ENCODE data around the gene BTBD3.

Gene BTBD3

GRCh38 chr20:11966186-11966585 lies 48.5 kb downstream of the BTBD3 start:
- DNase-seq (ENCODE audit: low read depth in 2 of 2) = no peak

- DNase-seq (ENCODE audit: low read depth in 2 of 2) = no peak
Observed at GRCh38 chr20:11970243-11970836, 52.6 kb downstream of the BTBD3 start.

GRCh38 chr20:11972478-11972877 lies 54.8 kb downstream of the BTBD3 start:
- no peak for DNase-seq (ENCODE audit: low read depth in 2 of 2)
